ENCODE measurements around the gene HDAC4. TPM values are rescaled to one million over a fixed set of nuclear protein-coding genes. Genes with fewer than 3 reads are reported as not detected.

Gene HDAC4
- total RNA-seq, 1 experiment from 2014 or later = 32.0 TPM

- Histone ChIP-seq H3K9ac (ENCODE audit: extremely low read depth, insufficient read length, low read length) (no peak overlapping the region), H4K5ac (ENCODE audit: insufficient read length, low read depth, low read length) (no peak overlapping the region), H4K8ac (replicated peaks; ENCODE audit: insufficient read length, low read depth, low read length) (no peak overlapping the region), H3K79me1 (ENCODE audit: insufficient read depth, low read depth, low read length, poor library complexity, severe bottlenecking) (no peaks in the 10 kb centered on the region), H2AFZ (ENCODE audit: low read length) (no peak overlapping the region), H2BK5ac (ENCODE audit: insufficient read length, low read length) (no peak overlapping the region), H3K9me3 (ENCODE audit: control insufficient read depth, low read depth, low read length) (no peaks in the 10 kb centered on the region), H3K27ac (ENCODE audit: insufficient read length, low read depth, low read length) (no peak overlapping the region), H3K56ac (ENCODE audit: insufficient read length, low read depth, low read length) (no peak overlapping the region), H3K23me2 (ENCODE audit: insufficient read length, low read depth, low read length, poor library complexity, severe bottlenecking) (no peaks in the 10 kb centered on the region), H4K91ac (ENCODE audit: insufficient read length, low read depth, low read length) (no peak overlapping the region), H3K18ac (ENCODE audit: insufficient read length, low read depth, low read length) (no peak overlapping the region), H2BK20ac (ENCODE audit: low read depth, low read length, poor library complexity, severe bottlenecking) (no peak overlapping the region), H2AK5ac (ENCODE audit: insufficient read length, low read length) (no peak overlapping the region), H2BK12ac (ENCODE audit: insufficient read length, low read depth, low read length) (no peak overlapping the region), H3K4me1 (ENCODE audit: insufficient read depth, low read length) (no peaks in the 10 kb centered on the region), H3K4me2 (ENCODE audit: insufficient read depth, insufficient read length, low read length) (no peak overlapping the region), H3T11ph (ENCODE audit: low read length) (no peak overlapping the region), H2BK15ac (ENCODE audit: low read depth, low read length) (no peak overlapping the region), H3K4ac (ENCODE audit: low read depth, low read length) (no peak overlapping the region), H3K14ac (ENCODE audit: insufficient read depth, low read length) (no peak overlapping the region), H3K27me3 (ENCODE audit: insufficient read depth, low read length) (no peaks in the 10 kb centered on the region), H2BK120ac (ENCODE audit: low read depth, low read length, poor library complexity, severe bottlenecking) (no peak overlapping the region), H3K79me2 (ENCODE audit: insufficient read depth, low read length) (peaks cover 6% of the 10 kb centered on the region; the same call in 1 of the 2 replicates), H4K20me1 (ENCODE audit: control insufficient read depth, insufficient read depth, insufficient read length) (no peaks in the 10 kb centered on the region), H3K23ac (ENCODE audit: insufficient read length, low read depth, low read length) (no peak overlapping the region)
- Mint-ChIP-seq H3K36me3 (ENCODE audit: insufficient read depth in 1 of 3, low read depth in 3 of 3) (no peaks in the 10 kb centered on the region; a peak in 1 of 7 replicates), H3K27me3 (ENCODE audit: low read depth) (no peaks in the 10 kb centered on the region), H3K9me3 (no peaks in the 10 kb centered on the region), H3K4me3 (no peak overlapping the region), H3K27ac (peak overlapping the region in 1 of 3 experiments; percentile 73; a peak in 1 of 7 replicates), H3K4me1 (peaks cover 58 to 62% of the 10 kb centered on the region in 2 experiments)
- no CpG with 5 or more reads among the region's 11 CpGs for WGBS (ENCODE audit: extremely low coverage, insufficient read length, low lambda C conversion rate)
- no peak for TF ChIP-seq CTCF (conservative IDR thresholded peaks at IDR 0.05)
- no peak for DNase-seq
Observed at GRCh38 chr2:239271471-239271870, 129.3 kb downstream of the HDAC4 start.
